HEK293T (cell line): ENCODE data around the gene ENKD1.
A peak's percentile ranks its signal among the peaks of the same experiment; 100 is the strongest.

ENCODE experiments used
- CTCF ChIA-PET: fragments of 350-600 bp; formaldehyde crosslinking; extraction: SDS; loops from one replicate; lab custom pipeline; 2021; ENCODE audit warnings: antibody characterized with exemption, inconsistent platforms; lab: Yijun Ruan, JAX
- POLR2A ChIA-PET: fragments of 350-600 bp; formaldehyde crosslinking; extraction: SDS; loops from one replicate; lab custom pipeline; 2020; ENCODE audit warnings: antibody characterized with exemption, inconsistent platforms; lab: Yijun Ruan, JAX
- DNase-seq: peaks from one replicate; pipeline ENCODE4 v3.0.0; 2012; ENCODE audit warnings: mixed read lengths; ENCODE audit errors: extremely low spot score
- ARNT ChIP-seq: fragments of 450-650 bp; IDR thresholded peaks from 2 replicates; pipeline ENCODE4 v1.6.1; 2017; ENCODE audit warnings: mild to moderate bottlenecking
- BHLHE40 ChIP-seq: fragments of 450-650 bp; IDR thresholded peaks from 2 replicates; pipeline ENCODE4 v1.6.1; 2016; ENCODE audit warnings: mild to moderate bottlenecking, moderate library complexity, borderline replicate concordance
- CTBP1 ChIP-seq: fragments of 450-650 bp; IDR thresholded peaks from 2 replicates; pipeline ENCODE4 v1.6.1; 2016; ENCODE audit warnings: borderline replicate concordance
- ELF4 ChIP-seq: fragments of 450-650 bp; IDR thresholded peaks from 2 replicates; pipeline ENCODE4 v1.6.1; 2017; ENCODE audit warnings: antibody characterized with exemption
- FOXA1 ChIP-seq: fragments of 450-650 bp; IDR thresholded peaks from 2 replicates; pipeline ENCODE4 v1.6.1; 2016; ENCODE audit warnings: mild to moderate bottlenecking
- FOXK2 ChIP-seq: fragments of 450-650 bp; IDR thresholded peaks from 2 replicates; pipeline ENCODE4 v1.6.1; 2016; ENCODE audit warnings: mild to moderate bottlenecking
- FOXM1 ChIP-seq: fragments of 450-650 bp; IDR thresholded peaks from 2 replicates; pipeline ENCODE4 v1.6.1; 2017; ENCODE audit warnings: mild to moderate bottlenecking, borderline replicate concordance
- HDGF ChIP-seq: fragments of 450-650 bp; IDR thresholded peaks from 2 replicates; pipeline ENCODE4 v1.6.1; 2017; ENCODE audit warnings: antibody characterized with exemption, borderline replicate concordance
- L3MBTL2 ChIP-seq: fragments of 450-650 bp; conservative IDR thresholded peaks from 2 replicates; pipeline ENCODE4 v1.6.1; 2016; ENCODE audit warnings: mild to moderate bottlenecking
- LEF1 ChIP-seq: fragments of 450-650 bp; IDR thresholded peaks from 2 replicates; pipeline ENCODE4 v1.6.1; 2017; ENCODE audit warnings: mild to moderate bottlenecking, borderline replicate concordance
- NFRKB ChIP-seq: fragments of 450-650 bp; IDR thresholded peaks from 2 replicates; pipeline ENCODE4 v1.6.1; 2016; ENCODE audit warnings: mild to moderate bottlenecking, moderate library complexity
- PKNOX1 ChIP-seq: fragments of 450-650 bp; IDR thresholded peaks from 2 replicates; pipeline ENCODE4 v1.6.1; 2016
- SP1 ChIP-seq: fragments of 450-650 bp; IDR thresholded peaks from 2 replicates; pipeline ENCODE4 v1.6.1; 2017
- SUZ12 ChIP-seq: fragments of 450-650 bp; IDR thresholded peaks from 2 replicates; pipeline ENCODE4 v1.6.1; 2016; ENCODE audit warnings: mild to moderate bottlenecking
- TARDBP ChIP-seq: fragments of 450-650 bp; IDR thresholded peaks from 2 replicates; pipeline ENCODE4 v1.6.1; 2016
- ZNF384 ChIP-seq: fragments of 450-650 bp; IDR thresholded peaks from 2 replicates; pipeline ENCODE4 v1.6.1; 2016

Gene ENKD1

GRCh38 chr16:67652578-67653127 is 13.9 kb downstream of the ENKD1 start:
- CTCF ChIA-PET = interaction anchor here (0.9 to 1.1 kb wide), 2 partner anchors 106 to 131 kb away, joined by 4 to 6 read pairs; no protein-coding TSS in a partner anchor
- TF ChIP-seq ARNT (no peak), LEF1 (no peak), SP1 (no peak), FOXK2 (no peak), BHLHE40 (no peak), FOXA1 (no peak), PKNOX1 (no peak), HDGF (no peak), ELF4 (no peak), CTBP1 (no peak)
- POLR2A ChIA-PET = interaction anchor here (0.5 to 1.2 kb wide), 3 partner anchors 109 to 214 kb away, joined by 3 to 4 read pairs (median 3); no protein-coding TSS in a partner anchor
- peak; percentile 81 for DNase-seq

- POLR2A ChIA-PET = interaction anchor here (1.2 to 1.8 kb wide), 2 partner anchors 8 to 108 kb away, joined by 4 to 10 read pairs; partner anchors contain the start of gene ACD
- DNase-seq = no peak
- TF ChIP-seq ARNT (no peak), FOXK2 (no peak), TARDBP (no peak), PKNOX1 (no peak), SUZ12 (no peak), HDGF (no peak), CTBP1 (no peak), FOXM1 (no peak), ELF4 (no peak), BHLHE40 (no peak), NFRKB (no peak), FOXA1 (no peak), SP1 (no peak), L3MBTL2 (no peak), LEF1 (no peak), ZNF384 (no peak)
- CTCF ChIA-PET = interaction anchor here (0.9 to 1.1 kb wide), 2 partner anchors 105 to 131 kb away, joined by 4 to 6 read pairs; no protein-coding TSS in a partner anchor
These were observed 14.7 kb downstream of the ENKD1 start for GRCh38 chr16:67651847-67652246.

- DNase-seq = no peak
- TF ChIP-seq FOXK2 = no peak
- TF ChIP-seq FOXA1 = no peak
- TF ChIP-seq SP1 = no peak
- no peak for TF ChIP-seq FOXM1
- no peak for TF ChIP-seq ELF4
- TF ChIP-seq NFRKB = no peak
- TF ChIP-seq ARNT = no peak
- TF ChIP-seq TARDBP = no peak
- TF ChIP-seq LEF1 = no peak
- POLR2A ChIA-PET = interaction anchor here (1.8 kb wide), 1 partner anchor 9 kb away, joined by 10 read pairs; the partner anchor contains the start of gene ACD
- CTCF ChIA-PET = interaction anchor here (0.6 to 1.7 kb wide), 4 partner anchors 9 to 137 kb away, joined by 3 to 7 read pairs (median 6); no protein-coding TSS in a partner anchor
These were observed 15.5 kb downstream of the ENKD1 start for GRCh38 chr16:67651039-67651438.

GRCh38 chr16:67650023-67650422 is 16.5 kb downstream of the ENKD1 start:
- TF ChIP-seq L3MBTL2 (no peak), HDGF (no peak), TARDBP (no peak), FOXA1 (no peak), CTBP1 (no peak), ELF4 (no peak), LEF1 (no peak), NFRKB (no peak), PKNOX1 (no peak), SUZ12 (no peak), ARNT (no peak), BHLHE40 (no peak), FOXK2 (no peak), ZNF384 (no peak), SP1 (no peak), FOXM1 (no peak)
- CTCF ChIA-PET = interaction anchor here (1.4 to 1.7 kb wide), 2 partner anchors 13 to 129 kb away, joined by 6 read pairs; no protein-coding TSS in a partner anchor

GRCh38 chr16:67649494-67649931 is 17.0 kb downstream of the ENKD1 start:
- CTCF ChIA-PET = interaction anchor here (1.0 kb wide), 1 partner anchor 128 kb away, joined by 4 read pairs; no protein-coding TSS in a partner anchor
- no peak for TF ChIP-seq PKNOX1
- TF ChIP-seq FOXA1 = no peak
- POLR2A ChIA-PET = no interaction called here
- DNase-seq = no peak

More at GRCh38 chr16:67650023-67650422, 16.5 kb downstream of the ENKD1 start:
- POLR2A ChIA-PET = no interaction called here
- DNase-seq = no peak
